ENCODE measurements around the gene PBX3.

- no peak for TF ChIP-seq CTCF (IDR thresholded peaks at IDR 0.05; ENCODE audit: low read depth, low read length, poor library complexity, severe bottlenecking)
- no peak for TF ChIP-seq EZH2phosphoT487 (IDR thresholded peaks at IDR 0.05; ENCODE audit: borderline replicate concordance, low read length)
These were observed 133.9 kb downstream of the PBX3 start for GRCh38 chr9:125881042-125881441.
